NCI-H1105 (cell line): ENCODE measurements around the gene ARHGEF40.

ENCODE experiments used
- DNase-seq: peaks from one replicate; lab custom pipeline; 2025; lab: John Stamatoyannopoulos, UW

ARHGEF40 gene

GRCh38 chr14:21070083-21070609 lies at the start of gene ARHGEF40:
Gene ARHGEF40 (plus strand): TSS chr14:21070304. CDS start chr14:21070397, 93 bp downstream.
- DNase-seq = peak; percentile 35

- DNase-seq = no peak
These were observed 49.0 kb upstream of the ARHGEF40 start for GRCh38 chr14:21020977-21021545.

GRCh38 chr14:21022686-21023085 lies 47.4 kb upstream of the ARHGEF40 start:
- no peak for DNase-seq

- no peak for DNase-seq
These were observed 46.9 kb upstream of the ARHGEF40 start for GRCh38 chr14:21023174-21023573.

- DNase-seq = no peak
These were observed 46.1 kb upstream of the ARHGEF40 start for GRCh38 chr14:21023817-21024584.

- peak; percentile 70 for DNase-seq
These were observed 45.3 kb upstream of the ARHGEF40 start, which contains the start of gene NDRG2 for GRCh38 chr14:21024585-21025370. Gene NDRG2 (minus strand): TSS chr14:21025061. CDS start chr14:21023315, 1,746 bp downstream.

GRCh38 chr14:21025371-21026273 lies 44.5 kb upstream of the ARHGEF40 start:
- DNase-seq = no peak

- DNase-seq = no peak
These were observed 43.7 kb upstream of the ARHGEF40 start for GRCh38 chr14:21026274-21026987.

- DNase-seq = no peak
These were observed 43.2 kb upstream of the ARHGEF40 start for GRCh38 chr14:21026988-21027315.

- no peak for DNase-seq
These were observed 40.2 kb upstream of the ARHGEF40 start, which contains the start of gene TPPP2 for GRCh38 chr14:21029917-21030316. Gene TPPP2 (plus strand): TSS chr14:21030217. CDS start chr14:21030582, 365 bp downstream.

- DNase-seq = no peak
These were observed 39.6 kb upstream of the ARHGEF40 start for GRCh38 chr14:21030531-21030930.

- no peak for DNase-seq
These were observed 37.6 kb upstream of the ARHGEF40 start for GRCh38 chr14:21032326-21033132.

GRCh38 chr14:21033133-21033698 lies 36.9 kb upstream of the ARHGEF40 start:
- no peak for DNase-seq

GRCh38 chr14:21034707-21035106 lies 35.4 kb upstream of the ARHGEF40 start, which contains the start of gene RNASE13:
Gene RNASE13 (minus strand): TSS chr14:21034807. CDS start chr14:21034288, 519 bp downstream.
- no peak for DNase-seq

GRCh38 chr14:21036751-21037150 lies 33.4 kb upstream of the ARHGEF40 start:
- no peak for DNase-seq

- no peak for DNase-seq
These were observed 32.9 kb upstream of the ARHGEF40 start for GRCh38 chr14:21037156-21037555.

GRCh38 chr14:21038441-21039422 lies 31.4 kb upstream of the ARHGEF40 start:
- DNase-seq = no peak
